Prostate gland (tissue), 2 donors: ENCODE data around the gene EFCAB10.

Experiments
- POLR2A ChIP-seq: fragments of 450-650 bp; IDR thresholded peaks from one replicate; pipeline ENCODE4 v1.6.1; 2016; ENCODE audit warnings: antibody characterized with exemption, mild to moderate bottlenecking
- POLR2AphosphoS5 ChIP-seq: sonication (generic); formaldehyde crosslinking; IDR thresholded peaks from one replicate; pipeline ENCODE4 v1.6.1; 2017; ENCODE audit warnings: antibody characterized with exemption
- TF ChIP-seq, protein P1 (sequence below), 4 experiments: fragments of 200-600 bp in 2 of 4; fragments of 450-650 bp in 2 of 4; sonication (generic) in 2 of 4; IDR thresholded peaks; 1 replicate in 3 of 4; 2 replicates in 1 of 4; pipeline ENCODE4 v1.5.1; 2016 to 2019; ENCODE audit warnings: antibody characterized with exemption in 4 of 4, mild to moderate bottlenecking in 2 of 4, moderate library complexity in 2 of 4

DNA sequence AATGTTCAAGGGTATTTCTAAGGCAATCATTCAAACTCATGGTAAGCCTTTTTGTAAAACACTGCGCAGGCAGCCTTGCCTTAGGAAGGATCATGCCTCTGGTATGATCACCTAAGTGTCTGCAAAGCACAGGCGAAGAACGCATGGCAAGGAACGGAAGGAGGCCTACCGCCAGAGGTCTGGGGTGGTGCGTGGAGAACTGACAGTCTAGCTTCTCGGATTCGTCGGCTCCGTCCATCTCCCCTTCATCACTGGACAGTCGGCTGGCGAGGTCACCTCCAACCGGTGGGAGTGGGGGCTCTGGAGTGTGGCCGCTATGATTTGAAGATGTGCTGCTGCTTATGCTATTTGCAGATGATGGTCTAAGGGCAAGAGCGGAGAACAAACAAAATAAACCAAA is 42.6 kb upstream of the EFCAB10 start:
- TF ChIP-seq, protein P1, sequence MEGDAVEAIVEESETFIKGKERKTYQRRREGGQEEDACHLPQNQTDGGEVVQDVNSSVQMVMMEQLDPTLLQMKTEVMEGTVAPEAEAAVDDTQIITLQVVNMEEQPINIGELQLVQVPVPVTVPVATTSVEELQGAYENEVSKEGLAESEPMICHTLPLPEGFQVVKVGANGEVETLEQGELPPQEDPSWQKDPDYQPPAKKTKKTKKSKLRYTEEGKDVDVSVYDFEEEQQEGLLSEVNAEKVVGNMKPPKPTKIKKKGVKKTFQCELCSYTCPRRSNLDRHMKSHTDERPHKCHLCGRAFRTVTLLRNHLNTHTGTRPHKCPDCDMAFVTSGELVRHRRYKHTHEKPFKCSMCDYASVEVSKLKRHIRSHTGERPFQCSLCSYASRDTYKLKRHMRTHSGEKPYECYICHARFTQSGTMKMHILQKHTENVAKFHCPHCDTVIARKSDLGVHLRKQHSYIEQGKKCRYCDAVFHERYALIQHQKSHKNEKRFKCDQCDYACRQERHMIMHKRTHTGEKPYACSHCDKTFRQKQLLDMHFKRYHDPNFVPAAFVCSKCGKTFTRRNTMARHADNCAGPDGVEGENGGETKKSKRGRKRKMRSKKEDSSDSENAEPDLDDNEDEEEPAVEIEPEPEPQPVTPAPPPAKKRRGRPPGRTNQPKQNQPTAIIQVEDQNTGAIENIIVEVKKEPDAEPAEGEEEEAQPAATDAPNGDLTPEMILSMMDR (IDR thresholded peaks at IDR 0.05): no peak
- TF ChIP-seq POLR2AphosphoS5 (no peak), POLR2A (no peak)
